ENCODE data around the gene SNTG2.

- TF ChIP-seq CTCF (CRISPR knock-in tag; IDR thresholded peaks at IDR 0.05) (no peak), ELF4 (CRISPR knock-in tag; IDR thresholded peaks at IDR 0.05; ENCODE audit: borderline replicate concordance) (no peak), ZNF12 (CRISPR knock-in tag; IDR thresholded peaks at IDR 0.05) (no peak), MYC (CRISPR knock-in tag; IDR thresholded peaks at IDR 0.05; ENCODE audit: borderline replicate concordance) (no peak), ZNF570 (CRISPR knock-in tag; IDR thresholded peaks at IDR 0.05; ENCODE audit: borderline replicate concordance) (no peak), KLF16 (CRISPR knock-in tag; IDR thresholded peaks at IDR 0.05) (no peak), POLR2A (IDR thresholded peaks at IDR 0.05; ENCODE audit: insufficient read depth in 1 of 2, low read depth in 2 of 2, low read length in 2 of 2) (no peak), KDM1A (CRISPR knock-in tag; IDR thresholded peaks at IDR 0.05) (no peak), ZNF691 (CRISPR knock-in tag; IDR thresholded peaks at IDR 0.05; ENCODE audit: borderline replicate concordance, low read depth) (no peak), CBX5 (CRISPR knock-in tag; IDR thresholded peaks at IDR 0.05; ENCODE audit: borderline replicate concordance) (no peak), ZMYM2 (CRISPR knock-in tag; IDR thresholded peaks at IDR 0.05) (no peak), GABPA (IDR thresholded peaks at IDR 0.05; ENCODE audit: low read depth, low read length) (no peak), GABPA (CRISPR knock-in tag; IDR thresholded peaks at IDR 0.05; ENCODE audit: low read depth) (no peak), MAFK (conservative IDR thresholded peaks at IDR 0.05 in 1 of 2, IDR thresholded peaks at IDR 0.05 in 1 of 2; ENCODE audit: low read length in 2 of 2) (no peak), POLR2AphosphoS5 (IDR thresholded peaks at IDR 0.05; ENCODE audit: low read depth, low read length) (no peak)
These were observed 45.4 kb upstream of the SNTG2 start for GRCh38 chr2:905091-905832.
